GM23338 (cell line): ENCODE data around the gene AFF3. TPM values are rescaled to one million over a fixed set of nuclear protein-coding genes. Genes with fewer than 3 reads are reported as not detected.

Experiments
- ATAC-seq: fragments of 200-7000 bp; cut with Tn5 transposase; 3 replicates; pipeline ENCODE4 v1.9.1; 2020
- DNase-seq: peaks from one replicate; pipeline ENCODE4 v3.0.0-alpha.2; 2015; ENCODE audit warnings: low spot score
- H2AFZ ChIP-seq: fragments of 200-600 bp; sonication (generic); 2 replicates; pipeline ENCODE4 v1.8.0; 2016; ENCODE audit warnings: antibody characterized with exemption, mild to moderate bottlenecking, moderate library complexity
- H3F3A ChIP-seq: fragments of 200-600 bp; sonication (generic); replicated peaks from 2 replicates; pipeline ENCODE4 v1.8.0; 2017; ENCODE audit warnings: antibody characterized with exemption, mixed run types, low read depth
- H3K27ac ChIP-seq: fragments of 200-600 bp; sonication (generic); 2 replicates; pipeline ENCODE4 v1.6.1; 2016; ENCODE audit warnings: low read depth
- H3K27me3 ChIP-seq: fragments of 200-600 bp; sonication (generic); 2 replicates; pipeline ENCODE4 v1.8.0; 2016; ENCODE audit warnings: mild to moderate bottlenecking, mixed run types, moderate library complexity; ENCODE audit not compliant: insufficient read depth
- H3K36me3 ChIP-seq: fragments of 200-600 bp; sonication (generic); 2 replicates; pipeline ENCODE4 v1.8.0; 2016; ENCODE audit warnings: mild to moderate bottlenecking; ENCODE audit not compliant: insufficient read depth
- H3K4me1 ChIP-seq: fragments of 200-600 bp; sonication (generic); 2 replicates; pipeline ENCODE4 v1.8.0; 2016; ENCODE audit warnings: mild to moderate bottlenecking, moderate library complexity; ENCODE audit not compliant: insufficient read depth
- H3K4me2 ChIP-seq: fragments of 200-600 bp; sonication (generic); 2 replicates; pipeline ENCODE4 v1.7.1; 2017; ENCODE audit warnings: mixed run types
- H3K4me3 ChIP-seq: fragments of 200-600 bp; sonication (generic); 2 replicates; pipeline ENCODE4 v1.6.1; 2016; ENCODE audit warnings: mixed run types
- H3K79me2 ChIP-seq: fragments of 200-600 bp; sonication (generic); replicated peaks from 2 replicates; pipeline ENCODE4 v1.8.0; 2017; ENCODE audit warnings: mild to moderate bottlenecking; ENCODE audit not compliant: insufficient read depth
- H3K9me2 ChIP-seq: fragments of 200-600 bp; sonication (generic); 2 replicates; pipeline ENCODE4 v1.8.0; 2017; ENCODE audit not compliant: insufficient read depth
- H4K20me1 ChIP-seq: fragments of 200-600 bp; sonication (generic); replicated peaks from 2 replicates; pipeline ENCODE4 v1.8.0; 2017; ENCODE audit warnings: mild to moderate bottlenecking; ENCODE audit not compliant: insufficient read depth
- H3K27ac Mint-ChIP-seq: 2 replicates; pipeline ENCODE4 v1.8.0; 2020; ENCODE audit warnings: inconsistent platforms, mild to moderate bottlenecking, moderate library complexity, mixed read lengths
- H3K27me3 Mint-ChIP-seq: 3 replicates; pipeline ENCODE4 v1.8.0; 2022; ENCODE audit warnings: low read depth, mild to moderate bottlenecking, moderate library complexity, mixed read lengths, inconsistent platforms; ENCODE audit not compliant: insufficient read depth, poor library complexity
- H3K36me3 Mint-ChIP-seq: 3 replicates; pipeline ENCODE4 v1.8.0; 2021; ENCODE audit warnings: low read depth, mild to moderate bottlenecking, inconsistent platforms, moderate library complexity, mixed read lengths
- H3K4me1 Mint-ChIP-seq: 3 replicates; pipeline ENCODE4 v1.8.0; 2020; ENCODE audit warnings: mild to moderate bottlenecking, inconsistent platforms, mixed read lengths
- H3K4me3 Mint-ChIP-seq: 3 replicates; pipeline ENCODE4 v1.8.0; 2021; ENCODE audit warnings: moderate library complexity, mild to moderate bottlenecking, inconsistent platforms, mixed read lengths
- H3K9me3 Mint-ChIP-seq: 3 replicates; pipeline ENCODE4 v1.8.0; 2020; ENCODE audit warnings: moderate library complexity, mild to moderate bottlenecking, inconsistent platforms, mixed read lengths
- CREB1 ChIP-seq: fragments of 250-450 bp; sonication (Bioruptor Pico); IDR thresholded peaks from 2 replicates; pipeline ENCODE4 v1.5.0; 2020; ENCODE audit warnings: low read depth, mild to moderate bottlenecking, moderate library complexity
- EZH2 ChIP-seq: fragments of 200-600 bp; sonication (generic); IDR thresholded peaks from one replicate; pipeline ENCODE4 v1.8.0; 2017; ENCODE audit warnings: antibody characterized with exemption, mild to moderate bottlenecking, low read depth; ENCODE audit not compliant: unreplicated experiment
- EZH2phosphoT487 ChIP-seq: fragments of 200-600 bp; sonication (generic); IDR thresholded peaks from one replicate; pipeline ENCODE4 v1.8.1; 2018; ENCODE audit warnings: antibody characterized with exemption; ENCODE audit not compliant: unreplicated experiment
- JUNB ChIP-seq: IDR thresholded peaks from one replicate; pipeline ENCODE4 v1.6.1; 2016; ENCODE audit warnings: antibody characterized with exemption; ENCODE audit not compliant: unreplicated experiment
- NANOG ChIP-seq: IDR thresholded peaks from 2 replicates; pipeline ENCODE4 v1.6.1; 2016; ENCODE audit warnings: antibody characterized with exemption, borderline replicate concordance
- POLR2AphosphoS5 ChIP-seq: IDR thresholded peaks from 2 replicates; pipeline ENCODE4 v1.6.1; 2016; ENCODE audit warnings: antibody characterized with exemption, low read depth
- STAT1 ChIP-seq: IDR thresholded peaks from one replicate; pipeline ENCODE4 v1.6.1; 2016; ENCODE audit warnings: antibody characterized with exemption; ENCODE audit not compliant: unreplicated experiment
- ZNF331 ChIP-seq: fragments of 250-450 bp; sonication (Bioruptor Pico); IDR thresholded peaks from 2 replicates; pipeline ENCODE4 v1.5.0; 2020; ENCODE audit warnings: low read depth, mild to moderate bottlenecking, moderate library complexity
- polyA plus RNA-seq: library from polyadenylated mRNA; unstranded; fragments of >200 nt; fragmentation: Nextera tagmentation; extraction: Ambion mirVana; gene quantifications from 2 replicates; pipeline ENCODE4 v1.2.1, GENCODE V29; 2016
- total RNA-seq: library from RNA; depleted of rRNA; stranded (reverse); fragments of >200 nt; shearing (Covaris generic); gene quantifications from 2 replicates; pipeline ENCODE4 v1.2.3, GENCODE V29; 2014
- TF ChIP-seq, protein P1 (sequence below): IDR thresholded peaks from 2 replicates; pipeline ENCODE4 v1.6.1; 2016; ENCODE audit warnings: antibody characterized with exemption
- TF ChIP-seq, protein P2 (sequence below), 2 experiments: fragments of 200-600 bp in 1 of 2; sonication (generic) in 1 of 2; conservative IDR thresholded peaks; 2 replicates each; pipeline versions ENCODE4 v1.5.1 to v1.6.1; 2016 to 2017; ENCODE audit warnings: antibody characterized with exemption in 2 of 2, low read depth in 2 of 2, mild to moderate bottlenecking in 2 of 2, moderate library complexity in 1 of 2
- TF ChIP-seq, protein P3 (sequence below): fragments of 250-450 bp; sonication (Bioruptor Pico); IDR thresholded peaks from 2 replicates; pipeline ENCODE4 v1.5.0; 2020; ENCODE audit warnings: mild to moderate bottlenecking, moderate library complexity
- TF ChIP-seq, protein P4 (sequence below): IDR thresholded peaks from one replicate; pipeline ENCODE4 v1.6.1; 2018; ENCODE audit warnings: antibody characterized with exemption; ENCODE audit not compliant: unreplicated experiment

The AFF3 gene
- total and polyA plus RNA-seq, 2 experiments from 2014 or later: 0.73 to 1.4 TPM

DNA sequence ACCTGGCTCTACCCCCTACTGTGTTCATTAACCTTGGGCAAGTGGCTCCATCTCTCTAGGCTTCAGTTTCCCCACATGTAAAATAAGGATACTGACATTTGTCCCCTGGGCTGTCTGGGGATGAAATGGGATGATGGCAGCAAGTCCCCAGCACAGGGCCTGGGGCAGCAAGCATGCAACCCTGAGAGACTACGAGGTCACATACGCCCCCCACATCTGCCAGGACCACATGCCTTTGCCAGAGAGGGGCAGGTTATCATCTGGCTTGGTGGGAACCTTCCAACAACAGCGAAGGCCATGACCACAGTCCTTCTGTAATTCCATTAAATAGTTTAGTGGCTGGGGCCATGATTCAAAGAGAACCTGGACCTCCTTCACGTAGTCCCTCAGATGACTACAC, 506.7 kb downstream of the AFF3 start:
- Mint-ChIP-seq H3K36me3 (no peaks in the 10 kb centered on the region; the same call in 2 of the 3 replicates), H3K4me3 (no peak overlapping the region), H3K4me1 (peaks cover 7% of the 10 kb centered on the region; the same call in 2 of the 3 replicates), H3K9me3 (peaks cover 3% of the 10 kb centered on the region; the same call in 1 of the 3 replicates), H3K27ac (no peak overlapping the region), H3K27me3 (peaks cover 5% of the 10 kb centered on the region)
- Histone ChIP-seq H3K36me3 (no peaks in the 10 kb centered on the region), H3K27me3 (no peaks in the 10 kb centered on the region), H3K9me2 (no peaks in the 10 kb centered on the region), H3K27ac (no peak overlapping the region), H3K79me2 (no peaks in the 10 kb centered on the region), H3F3A (no peaks in the 10 kb centered on the region), H3K4me2 (no peak overlapping the region), H3K4me3 (no peak overlapping the region), H3K4me1 (no peaks in the 10 kb centered on the region), H2AFZ (no peak overlapping the region), H4K20me1 (no peaks in the 10 kb centered on the region)
- DNase-seq: no peak
- TF ChIP-seq, protein P1, sequence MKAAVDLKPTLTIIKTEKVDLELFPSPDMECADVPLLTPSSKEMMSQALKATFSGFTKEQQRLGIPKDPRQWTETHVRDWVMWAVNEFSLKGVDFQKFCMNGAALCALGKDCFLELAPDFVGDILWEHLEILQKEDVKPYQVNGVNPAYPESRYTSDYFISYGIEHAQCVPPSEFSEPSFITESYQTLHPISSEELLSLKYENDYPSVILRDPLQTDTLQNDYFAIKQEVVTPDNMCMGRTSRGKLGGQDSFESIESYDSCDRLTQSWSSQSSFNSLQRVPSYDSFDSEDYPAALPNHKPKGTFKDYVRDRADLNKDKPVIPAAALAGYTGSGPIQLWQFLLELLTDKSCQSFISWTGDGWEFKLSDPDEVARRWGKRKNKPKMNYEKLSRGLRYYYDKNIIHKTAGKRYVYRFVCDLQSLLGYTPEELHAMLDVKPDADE: no peak
- TF ChIP-seq, protein P2, sequence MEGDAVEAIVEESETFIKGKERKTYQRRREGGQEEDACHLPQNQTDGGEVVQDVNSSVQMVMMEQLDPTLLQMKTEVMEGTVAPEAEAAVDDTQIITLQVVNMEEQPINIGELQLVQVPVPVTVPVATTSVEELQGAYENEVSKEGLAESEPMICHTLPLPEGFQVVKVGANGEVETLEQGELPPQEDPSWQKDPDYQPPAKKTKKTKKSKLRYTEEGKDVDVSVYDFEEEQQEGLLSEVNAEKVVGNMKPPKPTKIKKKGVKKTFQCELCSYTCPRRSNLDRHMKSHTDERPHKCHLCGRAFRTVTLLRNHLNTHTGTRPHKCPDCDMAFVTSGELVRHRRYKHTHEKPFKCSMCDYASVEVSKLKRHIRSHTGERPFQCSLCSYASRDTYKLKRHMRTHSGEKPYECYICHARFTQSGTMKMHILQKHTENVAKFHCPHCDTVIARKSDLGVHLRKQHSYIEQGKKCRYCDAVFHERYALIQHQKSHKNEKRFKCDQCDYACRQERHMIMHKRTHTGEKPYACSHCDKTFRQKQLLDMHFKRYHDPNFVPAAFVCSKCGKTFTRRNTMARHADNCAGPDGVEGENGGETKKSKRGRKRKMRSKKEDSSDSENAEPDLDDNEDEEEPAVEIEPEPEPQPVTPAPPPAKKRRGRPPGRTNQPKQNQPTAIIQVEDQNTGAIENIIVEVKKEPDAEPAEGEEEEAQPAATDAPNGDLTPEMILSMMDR (conservative IDR thresholded peaks at IDR 0.05; ENCODE audit: low read depth in 2 of 2): no peak
- TF ChIP-seq STAT1 (no peak), ZNF331 (no peak), NANOG (no peak), EZH2phosphoT487 (no peak), JUNB (no peak), EZH2 (no peak), POLR2AphosphoS5 (no peak), CREB1 (CRISPR knock-in tag) (no peak)
- TF ChIP-seq, protein P3, sequence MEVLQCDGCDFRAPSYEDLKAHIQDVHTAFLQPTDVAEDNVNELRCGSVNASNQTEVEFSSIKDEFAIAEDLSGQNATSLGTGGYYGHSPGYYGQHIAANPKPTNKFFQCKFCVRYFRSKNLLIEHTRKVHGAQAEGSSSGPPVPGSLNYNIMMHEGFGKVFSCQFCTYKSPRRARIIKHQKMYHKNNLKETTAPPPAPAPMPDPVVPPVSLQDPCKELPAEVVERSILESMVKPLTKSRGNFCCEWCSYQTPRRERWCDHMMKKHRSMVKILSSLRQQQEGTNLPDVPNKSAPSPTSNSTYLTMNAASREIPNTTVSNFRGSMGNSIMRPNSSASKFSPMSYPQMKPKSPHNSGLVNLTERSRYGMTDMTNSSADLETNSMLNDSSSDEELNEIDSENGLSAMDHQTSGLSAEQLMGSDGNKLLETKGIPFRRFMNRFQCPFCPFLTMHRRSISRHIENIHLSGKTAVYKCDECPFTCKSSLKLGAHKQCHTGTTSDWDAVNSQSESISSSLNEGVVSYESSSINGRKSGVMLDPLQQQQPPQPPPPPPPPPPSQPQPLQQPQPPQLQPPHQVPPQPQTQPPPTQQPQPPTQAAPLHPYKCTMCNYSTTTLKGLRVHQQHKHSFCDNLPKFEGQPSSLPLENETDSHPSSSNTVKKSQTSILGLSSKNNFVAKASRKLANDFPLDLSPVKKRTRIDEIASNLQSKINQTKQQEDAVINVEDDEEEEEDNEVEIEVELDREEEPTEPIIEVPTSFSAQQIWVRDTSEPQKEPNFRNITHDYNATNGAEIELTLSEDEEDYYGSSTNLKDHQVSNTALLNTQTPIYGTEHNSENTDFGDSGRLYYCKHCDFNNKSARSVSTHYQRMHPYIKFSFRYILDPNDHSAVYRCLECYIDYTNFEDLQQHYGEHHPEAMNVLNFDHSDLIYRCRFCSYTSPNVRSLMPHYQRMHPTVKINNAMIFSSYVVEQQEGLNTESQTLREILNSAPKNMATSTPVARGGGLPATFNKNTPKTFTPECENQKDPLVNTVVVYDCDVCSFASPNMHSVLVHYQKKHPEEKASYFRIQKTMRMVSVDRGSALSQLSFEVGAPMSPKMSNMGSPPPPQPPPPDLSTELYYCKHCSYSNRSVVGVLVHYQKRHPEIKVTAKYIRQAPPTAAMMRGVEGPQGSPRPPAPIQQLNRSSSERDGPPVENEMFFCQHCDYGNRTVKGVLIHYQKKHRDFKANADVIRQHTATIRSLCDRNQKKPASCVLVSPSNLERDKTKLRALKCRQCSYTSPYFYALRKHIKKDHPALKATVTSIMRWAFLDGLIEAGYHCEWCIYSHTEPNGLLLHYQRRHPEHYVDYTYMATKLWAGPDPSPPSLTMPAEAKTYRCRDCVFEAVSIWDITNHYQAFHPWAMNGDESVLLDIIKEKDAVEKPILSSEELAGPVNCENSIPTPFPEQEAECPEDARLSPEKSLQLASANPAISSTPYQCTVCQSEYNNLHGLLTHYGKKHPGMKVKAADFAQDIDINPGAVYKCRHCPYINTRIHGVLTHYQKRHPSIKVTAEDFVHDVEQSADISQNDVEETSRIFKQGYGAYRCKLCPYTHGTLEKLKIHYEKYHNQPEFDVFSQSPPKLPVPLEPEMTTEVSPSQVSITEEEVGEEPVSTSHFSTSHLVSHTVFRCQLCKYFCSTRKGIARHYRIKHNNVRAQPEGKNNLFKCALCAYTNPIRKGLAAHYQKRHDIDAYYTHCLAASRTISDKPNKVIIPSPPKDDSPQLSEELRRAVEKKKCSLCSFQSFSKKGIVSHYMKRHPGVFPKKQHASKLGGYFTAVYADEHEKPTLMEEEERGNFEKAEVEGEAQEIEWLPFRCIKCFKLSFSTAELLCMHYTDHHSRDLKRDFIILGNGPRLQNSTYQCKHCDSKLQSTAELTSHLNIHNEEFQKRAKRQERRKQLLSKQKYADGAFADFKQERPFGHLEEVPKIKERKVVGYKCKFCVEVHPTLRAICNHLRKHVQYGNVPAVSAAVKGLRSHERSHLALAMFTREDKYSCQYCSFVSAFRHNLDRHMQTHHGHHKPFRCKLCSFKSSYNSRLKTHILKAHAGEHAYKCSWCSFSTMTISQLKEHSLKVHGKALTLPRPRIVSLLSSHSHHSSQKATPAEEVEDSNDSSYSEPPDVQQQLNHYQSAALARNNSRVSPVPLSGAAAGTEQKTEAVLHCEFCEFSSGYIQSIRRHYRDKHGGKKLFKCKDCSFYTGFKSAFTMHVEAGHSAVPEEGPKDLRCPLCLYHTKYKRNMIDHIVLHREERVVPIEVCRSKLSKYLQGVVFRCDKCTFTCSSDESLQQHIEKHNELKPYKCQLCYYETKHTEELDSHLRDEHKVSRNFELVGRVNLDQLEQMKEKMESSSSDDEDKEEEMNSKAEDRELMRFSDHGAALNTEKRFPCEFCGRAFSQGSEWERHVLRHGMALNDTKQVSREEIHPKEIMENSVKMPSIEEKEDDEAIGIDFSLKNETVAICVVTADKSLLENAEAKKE (CRISPR knock-in tag): no peak
- TF ChIP-seq, protein P4, sequence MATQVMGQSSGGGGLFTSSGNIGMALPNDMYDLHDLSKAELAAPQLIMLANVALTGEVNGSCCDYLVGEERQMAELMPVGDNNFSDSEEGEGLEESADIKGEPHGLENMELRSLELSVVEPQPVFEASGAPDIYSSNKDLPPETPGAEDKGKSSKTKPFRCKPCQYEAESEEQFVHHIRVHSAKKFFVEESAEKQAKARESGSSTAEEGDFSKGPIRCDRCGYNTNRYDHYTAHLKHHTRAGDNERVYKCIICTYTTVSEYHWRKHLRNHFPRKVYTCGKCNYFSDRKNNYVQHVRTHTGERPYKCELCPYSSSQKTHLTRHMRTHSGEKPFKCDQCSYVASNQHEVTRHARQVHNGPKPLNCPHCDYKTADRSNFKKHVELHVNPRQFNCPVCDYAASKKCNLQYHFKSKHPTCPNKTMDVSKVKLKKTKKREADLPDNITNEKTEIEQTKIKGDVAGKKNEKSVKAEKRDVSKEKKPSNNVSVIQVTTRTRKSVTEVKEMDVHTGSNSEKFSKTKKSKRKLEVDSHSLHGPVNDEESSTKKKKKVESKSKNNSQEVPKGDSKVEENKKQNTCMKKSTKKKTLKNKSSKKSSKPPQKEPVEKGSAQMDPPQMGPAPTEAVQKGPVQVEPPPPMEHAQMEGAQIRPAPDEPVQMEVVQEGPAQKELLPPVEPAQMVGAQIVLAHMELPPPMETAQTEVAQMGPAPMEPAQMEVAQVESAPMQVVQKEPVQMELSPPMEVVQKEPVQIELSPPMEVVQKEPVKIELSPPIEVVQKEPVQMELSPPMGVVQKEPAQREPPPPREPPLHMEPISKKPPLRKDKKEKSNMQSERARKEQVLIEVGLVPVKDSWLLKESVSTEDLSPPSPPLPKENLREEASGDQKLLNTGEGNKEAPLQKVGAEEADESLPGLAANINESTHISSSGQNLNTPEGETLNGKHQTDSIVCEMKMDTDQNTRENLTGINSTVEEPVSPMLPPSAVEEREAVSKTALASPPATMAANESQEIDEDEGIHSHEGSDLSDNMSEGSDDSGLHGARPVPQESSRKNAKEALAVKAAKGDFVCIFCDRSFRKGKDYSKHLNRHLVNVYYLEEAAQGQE: no peak
- no peak for ATAC-seq
